Activated CD4-positive, alpha-beta T cell treated with anti-CD3 and anti-CD28 coated beads, Interleukin-2, amount 10 ng/mL, durations not matched to agents 7 days and 5 days (primary cell): Measurements from ENCODE around the gene SRGAP3. TPM values are rescaled to one million over a fixed set of nuclear protein-coding genes. Genes with fewer than 3 reads are reported as not detected.
A peak's percentile ranks its signal among the peaks of the same experiment; 100 is the strongest.

Experiments used
- CTCF ChIA-PET: fragments of 350-600 bp; sonication (Branson Sonifier 250); formaldehyde crosslinking; loops from one replicate; lab custom pipeline; 2021; ENCODE audit warnings: antibody characterized with exemption; lab: Charles Lee
- POLR2A ChIA-PET: fragments of 350-600 bp; sonication (Branson Sonifier 250); formaldehyde crosslinking; loops from one replicate; lab custom pipeline; 2021; ENCODE audit warnings: antibody characterized with exemption; lab: Charles Lee
- DNase-seq: peaks from one replicate; pipeline ENCODE4 v3.0.0-alpha.2; 2020
- H3K27ac Mint-ChIP-seq: one replicate; pipeline ENCODE4 v1.8.0; 2021; ENCODE audit warnings: mild to moderate bottlenecking, moderate library complexity, mixed read lengths
- H3K27me3 Mint-ChIP-seq: one replicate; pipeline ENCODE4 v1.8.0; 2021; ENCODE audit warnings: mixed read lengths
- H3K36me3 Mint-ChIP-seq: one replicate; pipeline ENCODE4 v1.8.0; 2021; ENCODE audit warnings: low read depth, mixed read lengths
- H3K4me1 Mint-ChIP-seq: one replicate; pipeline ENCODE4 v1.8.0; 2021; ENCODE audit warnings: mixed read lengths
- H3K4me3 Mint-ChIP-seq: one replicate; pipeline ENCODE4 v1.8.0; 2021; ENCODE audit warnings: mild to moderate bottlenecking, moderate library complexity, mixed read lengths
- H3K9me3 Mint-ChIP-seq: one replicate; pipeline ENCODE4 v1.8.0; 2021; ENCODE audit warnings: mixed read lengths
- total RNA-seq, 2 experiments: library from RNA; stranded (reverse); gene quantifications; one replicate each; pipeline ENCODE4 v1.2.3, GENCODE V29; 2021

Gene SRGAP3
- total RNA-seq, 2 experiments from 2014 or later, result 3.2 to 4.0 TPM

DNA sequence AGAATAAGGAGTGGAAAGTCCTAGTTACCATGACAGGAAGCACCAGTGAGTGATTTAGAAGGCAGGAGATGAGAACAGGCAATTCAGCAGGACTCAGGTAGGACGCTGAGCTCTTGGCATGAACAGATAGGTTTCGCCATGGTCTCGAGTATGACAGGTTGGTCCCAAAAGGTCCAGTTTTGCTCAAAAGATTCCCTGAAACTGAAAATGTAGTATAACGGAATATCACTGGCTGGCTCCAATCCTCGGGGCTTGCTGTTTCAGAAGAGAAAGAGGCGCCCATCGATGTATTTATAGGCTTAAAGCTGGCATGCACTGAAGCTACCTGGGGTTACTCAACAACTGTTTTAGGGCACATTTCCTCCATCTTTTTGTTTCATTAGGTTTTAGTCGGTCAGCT, 59.2 kb downstream of the SRGAP3 start:
- no peaks in the 10 kb centered on the region for H3K9me3 Mint-ChIP-seq
- no peak overlapping the region for H3K27ac Mint-ChIP-seq
- peaks cover 2% of the 10 kb centered on the region for H3K4me1 Mint-ChIP-seq
- ChIA-PET CTCF (interaction anchor here (1.2 kb wide), 1 partner anchor 16 kb away, joined by 3 read pairs; no protein-coding TSS in a partner anchor), POLR2A (no interaction called here)
- peaks cover 7% of the 10 kb centered on the region for H3K27me3 Mint-ChIP-seq
- no peak overlapping the region for H3K4me3 Mint-ChIP-seq
- no peak for DNase-seq
- H3K36me3 Mint-ChIP-seq, result no peaks in the 10 kb centered on the region

DNA sequence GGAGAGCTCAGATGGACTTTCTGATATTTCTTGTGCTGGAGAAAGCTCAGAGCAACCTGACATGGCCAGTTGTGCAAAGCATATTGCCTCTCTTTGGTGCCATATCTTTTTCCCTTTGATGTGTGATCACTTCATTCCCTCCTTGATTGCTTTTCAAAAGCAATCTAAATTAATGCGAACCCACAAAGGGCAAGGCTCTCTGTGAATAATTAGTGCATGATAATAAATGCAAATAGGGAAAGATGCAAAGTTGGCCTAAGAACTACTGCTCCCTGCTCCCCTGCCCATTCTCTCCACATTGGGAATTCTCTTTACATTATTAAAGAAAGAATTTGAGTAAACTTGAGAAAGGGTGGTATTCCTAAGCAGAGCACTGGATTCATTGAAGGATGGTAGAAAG, 60.9 kb downstream of the SRGAP3 start:
- CTCF ChIA-PET, result interaction anchor here (0.9 kb wide), 1 partner anchor 21 kb away, joined by 3 read pairs; no protein-coding TSS in a partner anchor

DNA sequence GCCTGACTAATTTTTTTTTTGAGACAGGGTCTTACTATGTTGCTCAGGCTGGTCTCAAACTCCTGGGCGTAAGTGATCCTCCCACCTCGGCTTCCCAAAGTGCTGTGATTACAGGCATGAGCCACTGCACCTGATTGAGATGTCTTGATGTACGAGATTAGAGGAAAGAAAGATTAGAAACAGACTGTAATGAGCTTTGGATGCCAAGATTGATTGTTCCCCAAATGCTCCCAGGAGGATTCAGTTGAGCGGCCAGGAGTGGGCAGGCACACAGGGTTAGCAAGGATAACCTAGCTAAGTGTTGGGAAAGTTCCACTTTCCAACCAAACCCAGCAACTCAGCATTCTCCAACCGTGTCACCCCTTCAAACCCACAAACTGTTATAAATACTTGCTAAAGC, 63.7 kb downstream of the SRGAP3 start:
- Mint-ChIP-seq H3K4me3 (no peak overlapping the region), H3K36me3 (no peaks in the 10 kb centered on the region), H3K4me1 (peaks cover 11% of the 10 kb centered on the region), H3K9me3 (no peaks in the 10 kb centered on the region), H3K27ac (no peak overlapping the region), H3K27me3 (peaks cover 7% of the 10 kb centered on the region)
- ChIA-PET CTCF (interaction anchor here (0.6 kb wide), 1 partner anchor 203 kb away, joined by 3 read pairs; no protein-coding TSS in a partner anchor), POLR2A (no interaction called here)
- DNase-seq, result no peak

More for the DNA sequence above, 60.9 kb downstream of the SRGAP3 start:
- H3K9me3 Mint-ChIP-seq, result no peaks in the 10 kb centered on the region
- no peak overlapping the region for H3K27ac Mint-ChIP-seq
- no peaks in the 10 kb centered on the region for H3K36me3 Mint-ChIP-seq
- no peak overlapping the region for H3K4me3 Mint-ChIP-seq
- POLR2A ChIA-PET, result no interaction called here
- peaks cover 2% of the 10 kb centered on the region for H3K4me1 Mint-ChIP-seq
- DNase-seq, result no peak
- peaks cover 7% of the 10 kb centered on the region for H3K27me3 Mint-ChIP-seq

DNA sequence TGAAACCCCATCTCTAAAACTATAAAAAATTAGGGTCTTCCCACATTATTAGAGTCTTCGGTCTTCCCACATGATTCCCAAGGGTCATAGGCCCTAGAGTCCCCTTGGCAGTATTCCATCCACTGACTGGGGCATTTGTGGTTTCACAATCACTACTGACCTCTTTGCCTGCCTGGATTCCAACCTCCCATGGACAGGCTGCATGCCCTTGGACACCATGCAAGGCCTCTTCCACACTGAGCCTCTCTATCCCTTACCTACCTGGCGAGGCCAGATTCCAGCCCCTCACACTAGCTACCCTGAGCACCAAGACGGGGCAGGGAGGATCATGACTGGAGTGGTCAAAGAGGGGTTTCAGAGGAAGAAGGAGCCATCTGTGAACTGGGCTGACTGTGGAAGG, 64.4 kb downstream of the SRGAP3 start:
- DNase-seq, result no peak
- no peak overlapping the region for H3K4me3 Mint-ChIP-seq
- no peaks in the 10 kb centered on the region for H3K36me3 Mint-ChIP-seq
- ChIA-PET CTCF (no interaction called here), POLR2A (no interaction called here)
- H3K27me3 Mint-ChIP-seq, result peaks cover 7% of the 10 kb centered on the region
- no peak overlapping the region for H3K27ac Mint-ChIP-seq
- peaks cover 18% of the 10 kb centered on the region for H3K4me1 Mint-ChIP-seq
- no peaks in the 10 kb centered on the region for H3K9me3 Mint-ChIP-seq

DNA sequence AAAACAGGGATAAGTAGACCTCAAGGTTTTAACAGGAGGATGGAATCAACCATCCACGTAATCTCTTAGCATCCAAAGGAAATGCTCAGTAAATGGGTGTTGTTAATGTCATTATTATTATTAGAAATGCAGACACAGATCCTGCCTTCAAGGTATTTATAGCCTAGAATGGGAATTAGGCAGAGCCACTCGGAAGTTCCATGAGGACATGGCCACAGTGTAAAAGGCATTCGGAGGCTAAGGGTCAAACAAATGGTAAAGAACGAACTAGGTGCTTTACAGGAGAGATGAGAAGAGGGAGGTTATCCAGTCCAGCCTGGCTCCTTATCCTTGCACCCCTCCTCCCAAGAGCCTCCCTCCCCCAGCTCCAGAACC, 65.0 kb downstream of the SRGAP3 start:
- Mint-ChIP-seq H3K9me3 (no peaks in the 10 kb centered on the region), H3K4me1 (peaks cover 24% of the 10 kb centered on the region), H3K4me3 (no peak overlapping the region), H3K27ac (no peak overlapping the region), H3K27me3 (peaks cover 7% of the 10 kb centered on the region), H3K36me3 (peaks cover 2% of the 10 kb centered on the region)
- ChIA-PET POLR2A (no interaction called here), CTCF (no interaction called here)
- no peak for DNase-seq

DNA sequence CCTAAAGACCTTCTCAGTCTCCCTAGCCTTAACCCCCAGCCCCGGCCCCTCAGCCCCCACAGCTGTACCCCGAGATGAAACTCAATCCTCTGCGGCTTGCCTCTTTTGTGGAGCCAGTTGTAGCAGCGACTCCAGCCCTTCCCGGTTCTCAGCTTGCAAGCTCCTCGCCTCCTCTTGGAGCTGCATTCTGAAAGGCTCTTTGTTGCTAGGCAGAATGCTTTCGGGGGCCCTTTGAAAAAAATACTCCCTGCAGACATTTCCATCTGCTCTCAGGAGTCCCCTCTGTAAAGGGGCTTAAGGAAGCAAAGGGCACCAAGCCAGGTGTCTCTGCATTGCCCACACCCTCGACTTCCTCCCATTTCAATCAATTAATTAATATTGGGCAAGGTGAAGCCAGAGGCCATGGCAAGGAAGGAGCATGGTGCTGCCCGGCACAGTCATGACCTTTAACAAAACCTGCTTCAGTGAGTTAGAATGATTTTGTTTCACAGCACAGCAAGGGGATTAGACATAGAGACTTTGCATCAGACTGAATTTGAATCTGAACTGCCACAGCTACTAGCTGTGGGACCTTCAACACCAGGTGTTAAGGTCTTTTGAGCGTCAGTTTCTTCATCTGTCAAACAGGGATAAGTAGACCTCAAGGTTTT, 65.5 kb downstream of the SRGAP3 start:
- Mint-ChIP-seq H3K27ac (no peak overlapping the region), H3K4me3 (no peak overlapping the region), H3K9me3 (no peaks in the 10 kb centered on the region), H3K27me3 (peaks cover 3% of the 10 kb centered on the region), H3K4me1 (peaks cover 29% of the 10 kb centered on the region), H3K36me3 (peaks cover 2% of the 10 kb centered on the region)
- POLR2A ChIA-PET, result no interaction called here
- CTCF ChIA-PET, result no interaction called here
- no peak for DNase-seq

DNA sequence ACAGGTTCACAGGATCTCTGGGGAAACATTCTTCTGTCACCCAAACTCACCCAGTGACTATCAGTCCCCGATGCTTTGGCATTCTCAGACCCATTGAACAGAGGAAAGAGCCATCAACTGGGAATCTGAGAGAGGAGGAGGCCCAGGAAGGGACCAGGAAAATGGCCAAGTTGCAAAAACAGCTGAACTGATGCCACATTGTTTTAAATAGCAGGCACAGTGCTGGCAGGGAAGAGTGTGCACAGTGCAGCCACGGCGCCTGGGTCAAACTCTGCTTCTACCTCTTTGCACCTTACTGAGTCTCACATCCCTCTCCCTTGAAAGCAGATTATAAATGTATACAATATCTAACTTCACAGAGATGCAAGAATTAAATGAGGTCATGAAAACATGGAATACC, 66.4 kb downstream of the SRGAP3 start:
- Mint-ChIP-seq H3K27me3 (peaks cover 3% of the 10 kb centered on the region), H3K4me1 (peaks cover 37% of the 10 kb centered on the region), H3K9me3 (no peaks in the 10 kb centered on the region), H3K27ac (no peak overlapping the region), H3K4me3 (no peak overlapping the region), H3K36me3 (peaks cover 7% of the 10 kb centered on the region)
- CTCF ChIA-PET, result no interaction called here
- POLR2A ChIA-PET, result no interaction called here
- DNase-seq, result no peak

DNA sequence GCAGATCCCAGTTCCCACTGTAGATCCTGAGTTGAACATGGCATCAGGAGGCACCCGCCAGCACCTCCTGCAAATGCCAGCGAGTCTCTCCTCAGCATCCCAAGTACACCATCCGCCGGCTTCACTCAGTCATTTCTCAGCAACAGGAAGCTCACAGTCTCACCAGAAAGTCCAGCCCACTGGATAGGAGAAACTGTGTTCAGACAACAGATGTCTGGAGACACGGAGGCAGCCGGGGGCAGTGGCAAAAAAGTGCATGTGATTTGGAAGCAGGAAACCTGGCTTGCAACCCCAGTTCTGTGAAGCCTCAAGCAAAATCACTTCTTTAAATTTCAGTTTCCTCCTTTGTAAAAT, 68.7 kb downstream of the SRGAP3 start:
- peak overlapping the region; percentile 56 for H3K4me3 Mint-ChIP-seq
- H3K4me1 Mint-ChIP-seq, result peaks cover 50% of the 10 kb centered on the region
- DNase-seq, result peak; percentile 16
- peak overlapping the region; percentile 89 for H3K27ac Mint-ChIP-seq
- peaks cover 12% of the 10 kb centered on the region for H3K36me3 Mint-ChIP-seq
- CTCF ChIA-PET, result interaction anchor here (1.2 to 2.0 kb wide), 3 partner anchors 13 to 20 kb away, joined by 3 to 5 read pairs (median 3); no protein-coding TSS in a partner anchor
- H3K9me3 Mint-ChIP-seq, result no peaks in the 10 kb centered on the region
- POLR2A ChIA-PET, result interaction anchor here (0.6 kb wide), 1 partner anchor 1480 kb away, joined by 3 read pairs; no protein-coding TSS in a partner anchor
- no peaks in the 10 kb centered on the region for H3K27me3 Mint-ChIP-seq

DNA sequence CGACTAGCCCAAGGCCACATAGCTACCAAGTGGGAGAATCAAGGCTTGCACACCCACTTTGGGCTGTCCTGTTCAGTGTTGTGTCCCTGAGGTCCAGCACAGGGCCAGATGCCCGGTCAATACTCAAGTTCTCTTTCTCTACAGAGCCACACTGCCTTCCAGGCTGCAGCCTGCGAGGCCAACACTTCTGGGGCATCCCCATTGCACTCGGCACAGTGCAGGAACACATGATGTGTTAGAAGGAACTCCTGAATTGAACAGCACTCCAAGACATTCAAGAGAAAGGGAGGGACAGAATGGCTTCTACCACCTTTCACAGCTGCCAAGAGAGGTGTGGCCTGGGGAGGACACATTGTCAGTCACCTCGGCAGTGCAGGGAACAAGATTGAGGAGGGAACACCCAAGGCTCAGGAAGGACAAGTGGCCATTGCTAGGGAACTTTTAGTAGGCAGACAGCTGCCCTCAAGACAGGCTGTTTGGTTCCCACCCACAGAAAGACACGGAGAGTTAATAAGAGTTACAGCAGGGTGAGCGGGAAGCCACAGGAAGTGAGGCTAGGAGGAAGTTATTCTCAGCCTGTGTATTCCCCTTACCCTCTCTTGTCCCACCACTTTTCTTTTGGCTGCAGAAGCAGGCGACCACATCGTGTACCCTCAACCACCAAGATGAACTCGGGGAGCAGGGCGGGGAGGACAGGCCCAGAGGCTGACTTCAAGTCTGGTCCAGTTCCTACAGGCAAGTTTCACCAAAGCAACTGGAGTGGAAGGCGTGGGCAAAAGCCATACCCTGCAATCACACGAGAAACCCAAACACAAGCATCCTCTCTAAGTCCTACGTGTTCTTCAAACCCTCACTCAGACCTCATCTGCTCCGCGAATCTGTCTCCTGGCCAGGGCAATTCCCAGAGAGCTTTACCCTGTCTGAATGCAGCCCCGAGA, 69.4 kb downstream of the SRGAP3 start:
- CTCF ChIA-PET, result interaction anchor here (1.1 to 2.0 kb wide), 4 partner anchors 13 to 69 kb away, joined by 3 to 5 read pairs (median 4); partner anchors contain the start of gene SRGAP3
- DNase-seq, result peak; percentile 28
- H3K4me3 Mint-ChIP-seq, result peak overlapping the region; percentile 56
- H3K4me1 Mint-ChIP-seq, result peaks cover 50% of the 10 kb centered on the region
- POLR2A ChIA-PET, result no interaction called here
- H3K36me3 Mint-ChIP-seq, result peaks cover 12% of the 10 kb centered on the region
- H3K27me3 Mint-ChIP-seq, result no peaks in the 10 kb centered on the region
- peak overlapping the region; percentile 89 for H3K27ac Mint-ChIP-seq
- no peaks in the 10 kb centered on the region for H3K9me3 Mint-ChIP-seq

DNA sequence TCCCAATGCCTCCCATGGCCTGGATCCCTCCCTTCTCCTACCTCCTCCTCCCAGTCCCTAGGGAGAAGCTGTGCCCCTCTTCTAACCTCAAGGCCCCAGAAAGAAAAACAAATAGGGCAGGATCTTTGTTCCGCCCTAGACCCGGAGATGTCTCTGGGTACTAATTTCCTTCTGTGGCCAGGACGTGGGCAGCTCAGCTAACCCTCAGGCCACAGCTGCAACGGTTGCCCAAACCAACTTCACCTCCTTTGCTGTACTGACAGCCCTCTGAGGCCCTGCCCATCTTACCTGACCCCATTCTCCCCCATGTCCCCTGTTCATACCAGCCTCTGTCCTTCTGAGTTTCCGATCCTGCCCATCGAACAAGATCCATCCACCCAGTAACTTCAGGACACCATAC, 70.7 kb downstream of the SRGAP3 start:
- Mint-ChIP-seq H3K27me3 (no peaks in the 10 kb centered on the region), H3K4me1 (peaks cover 56% of the 10 kb centered on the region), H3K27ac (peak overlapping the region; percentile 72), H3K9me3 (no peaks in the 10 kb centered on the region), H3K36me3 (peaks cover 12% of the 10 kb centered on the region), H3K4me3 (peak overlapping the region; percentile 30)
- peak; percentile 25 for DNase-seq
- CTCF ChIA-PET, result interaction anchor here (0.6 to 1.2 kb wide), 2 partner anchors 56 to 814 kb away, joined by 3 to 5 read pairs; no protein-coding TSS in a partner anchor
- POLR2A ChIA-PET, result no interaction called here

DNA sequence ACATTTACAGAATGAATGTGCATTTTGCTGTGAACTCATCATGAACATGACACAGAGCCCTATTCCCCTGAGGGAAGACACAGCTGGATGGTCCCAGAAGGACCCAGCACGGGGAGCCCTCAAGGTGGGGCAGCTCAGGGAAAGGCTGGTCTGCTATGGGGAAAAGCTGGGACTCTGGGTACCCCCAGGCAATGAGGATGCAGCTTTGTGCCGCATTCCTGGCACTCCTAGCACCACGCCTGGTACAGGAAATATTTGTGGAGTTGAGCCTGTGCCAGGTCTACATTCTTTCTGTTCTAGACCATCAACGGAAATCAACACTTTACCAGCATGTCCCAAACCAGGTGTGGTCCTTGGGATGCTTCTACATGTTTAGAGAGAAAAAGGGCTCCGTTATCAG, 74.0 kb downstream of the SRGAP3 start:
- no peaks in the 10 kb centered on the region for H3K9me3 Mint-ChIP-seq
- POLR2A ChIA-PET, result no interaction called here
- H3K4me1 Mint-ChIP-seq, result peaks cover 61% of the 10 kb centered on the region
- DNase-seq, result no peak
- peaks cover 12% of the 10 kb centered on the region for H3K36me3 Mint-ChIP-seq
- H3K27me3 Mint-ChIP-seq, result no peaks in the 10 kb centered on the region
- CTCF ChIA-PET, result no interaction called here
- no peak overlapping the region for H3K4me3 Mint-ChIP-seq
- no peak overlapping the region for H3K27ac Mint-ChIP-seq

DNA sequence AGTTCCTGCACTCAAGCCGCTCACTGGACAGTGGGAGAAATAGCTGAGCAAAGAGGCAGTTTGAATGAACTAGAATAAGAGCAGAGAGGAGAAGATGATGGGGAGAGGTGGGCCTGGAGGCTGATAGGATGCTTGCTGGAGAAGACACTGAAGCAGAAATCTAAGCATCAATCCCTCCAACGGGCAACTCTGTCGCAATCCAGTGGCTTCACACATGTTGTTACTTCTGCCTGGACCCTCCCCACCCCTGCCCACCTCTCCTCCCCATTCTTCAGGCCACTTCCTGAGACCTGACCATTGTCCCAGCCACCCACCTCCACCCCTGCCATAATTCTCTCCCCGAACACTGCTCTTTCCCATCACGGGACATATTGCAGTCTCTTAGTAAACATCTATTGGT, 76.0 kb downstream of the SRGAP3 start:
- Mint-ChIP-seq H3K9me3 (no peaks in the 10 kb centered on the region), H3K27me3 (no peaks in the 10 kb centered on the region), H3K36me3 (peaks cover 5% of the 10 kb centered on the region), H3K27ac (no peak overlapping the region), H3K4me1 (peaks cover 41% of the 10 kb centered on the region), H3K4me3 (no peak overlapping the region)
- POLR2A ChIA-PET, result no interaction called here
- no peak for DNase-seq
- CTCF ChIA-PET, result interaction anchor here (1.0 kb wide), 1 partner anchor 20 kb away, joined by 3 read pairs; no protein-coding TSS in a partner anchor

DNA sequence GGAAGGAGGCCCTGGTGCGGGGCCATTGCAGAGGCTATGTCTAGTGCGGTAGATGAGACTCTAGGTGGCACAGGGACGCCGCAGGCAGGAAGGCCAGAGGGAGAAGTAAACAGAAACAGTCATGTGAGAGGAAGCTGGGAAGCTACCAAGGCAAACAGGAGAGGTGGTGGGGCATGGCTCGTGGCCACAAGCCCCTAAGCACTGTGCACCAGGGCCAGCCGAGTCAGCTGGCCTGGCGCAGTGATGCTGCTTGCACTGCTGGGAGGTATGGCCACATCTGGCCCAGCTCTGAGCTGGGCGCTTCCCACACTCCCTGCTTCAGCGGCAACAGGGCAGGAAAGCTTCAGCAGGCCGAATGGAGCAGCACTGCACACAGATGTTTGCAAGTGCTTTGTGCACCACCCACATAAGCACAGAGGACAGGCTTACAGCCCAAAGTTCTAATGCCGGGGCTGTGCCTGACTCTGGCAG, 76.6 kb downstream of the SRGAP3 start:
- POLR2A ChIA-PET, result no interaction called here

More for the DNA sequence above, 76.6 kb downstream of the SRGAP3 start:
- no peak for DNase-seq
- CTCF ChIA-PET, result interaction anchor here (1.0 kb wide), 1 partner anchor 20 kb away, joined by 3 read pairs; no protein-coding TSS in a partner anchor
- Mint-ChIP-seq H3K4me3 (no peak overlapping the region), H3K4me1 (peaks cover 37% of the 10 kb centered on the region), H3K27ac (no peak overlapping the region), H3K9me3 (no peaks in the 10 kb centered on the region), H3K27me3 (no peaks in the 10 kb centered on the region), H3K36me3 (peaks cover 6% of the 10 kb centered on the region)
